ENCODE results near the gene KCNH1.

- TF ChIP-seq CTCF (IDR thresholded peaks at IDR 0.05) (no peak), EP300 (IDR thresholded peaks at IDR 0.05; ENCODE audit: borderline replicate concordance in 1 of 2, low read depth in 1 of 2, low read length in 1 of 2) (no peak), TAF1 (IDR thresholded peaks at IDR 0.05; ENCODE audit: borderline replicate concordance, low read depth, low read length) (no peak), MAX (IDR thresholded peaks at IDR 0.05; ENCODE audit: low read depth) (no peak), RAD21 (IDR thresholded peaks at IDR 0.05; ENCODE audit: low read length) (no peak)
Observed at GRCh38 chr1:211091867-211092266, 42.1 kb downstream of the KCNH1 start.
